Measurements from ENCODE around the gene GATD1.

GRCh38 chr11:821512-822371 is 44.5 kb upstream of the GATD1 start:
- TF ChIP-seq POLR2A (IDR thresholded peaks at IDR 0.05; ENCODE audit: low read depth, low read length): no peak
- TF ChIP-seq TAF1 (IDR thresholded peaks at IDR 0.05; ENCODE audit: borderline replicate concordance, low read depth, low read length): no peak
- no peak for TF ChIP-seq POLR2AphosphoS5 (IDR thresholded peaks at IDR 0.05; ENCODE audit: low read depth, low read length)
